ENCODE measurements around the gene GATC.

- TF ChIP-seq CTCF (IDR thresholded peaks at IDR 0.05; ENCODE audit: low read depth, low read length), result no peak
- TF ChIP-seq EZH2phosphoT487 (IDR thresholded peaks at IDR 0.05; ENCODE audit: low read depth), result no peak
These were observed 40.2 kb upstream of the GATC start for GRCh38 chr12:120406069-120406468.
